ENCODE results near the gene ZNRF3.

GRCh38 chr22:28938286-28938833, 55.0 kb downstream of the ZNRF3 start:
- TF ChIP-seq EP300 (IDR thresholded peaks at IDR 0.05) (no peak), CTCF (IDR thresholded peaks at IDR 0.05) (no peak)
